Cardiac fibroblast (primary cell): ENCODE measurements around the gene PAIP2B.
"Not testable (repeated sequence)": the region's sequence is repeated elsewhere in the genome, so short reads cannot be mapped to it uniquely, and the experiment has no call there.

ENCODE experiments used
- DNase-seq, 2 donors: peaks; one replicate each; pipeline versions ENCODE4 v3.0.0 to v3.0.0-alpha.2; 2010; ENCODE audit warnings: low read depth in 2 of 2
- H3K4me3 ChIP-seq, 2 donors: replicated peaks in 1 of 2; 1 replicate in 1 of 2; 2 replicates in 1 of 2; pipeline ENCODE4 v1.5.1; 2011; ENCODE audit warnings: low read depth in 2 of 2, low read length in 2 of 2, mild to moderate bottlenecking in 2 of 2, moderate library complexity in 1 of 2
- TF ChIP-seq, protein P1 (sequence below): IDR thresholded peaks from one replicate; pipeline ENCODE4 v1.5.1; 2011; ENCODE audit warnings: low read depth, mild to moderate bottlenecking, low read length, inconsistent platforms

Gene PAIP2B

DNA sequence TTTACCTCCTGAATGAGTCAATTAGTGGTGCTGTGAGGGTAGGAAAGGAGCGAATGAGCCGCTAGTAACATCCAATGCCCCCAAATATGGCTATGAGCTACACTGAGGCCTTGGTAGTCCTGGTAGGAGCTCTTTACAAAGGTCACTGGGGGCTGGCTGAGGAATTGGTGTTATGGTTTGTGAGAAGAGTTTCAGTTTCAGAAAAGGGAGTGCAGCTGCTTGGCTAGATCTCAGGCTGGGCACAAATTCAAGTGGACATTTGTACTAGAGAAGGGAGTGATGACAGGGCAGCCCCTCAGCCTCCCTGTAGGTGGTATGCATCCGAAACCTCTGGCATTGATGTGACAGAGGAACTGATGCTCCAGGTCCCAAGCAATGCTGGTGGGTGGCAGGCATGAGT is 13.9 kb upstream of the PAIP2B start:
- no peak overlapping the region for H3K4me3 ChIP-seq
- TF ChIP-seq, protein P1, sequence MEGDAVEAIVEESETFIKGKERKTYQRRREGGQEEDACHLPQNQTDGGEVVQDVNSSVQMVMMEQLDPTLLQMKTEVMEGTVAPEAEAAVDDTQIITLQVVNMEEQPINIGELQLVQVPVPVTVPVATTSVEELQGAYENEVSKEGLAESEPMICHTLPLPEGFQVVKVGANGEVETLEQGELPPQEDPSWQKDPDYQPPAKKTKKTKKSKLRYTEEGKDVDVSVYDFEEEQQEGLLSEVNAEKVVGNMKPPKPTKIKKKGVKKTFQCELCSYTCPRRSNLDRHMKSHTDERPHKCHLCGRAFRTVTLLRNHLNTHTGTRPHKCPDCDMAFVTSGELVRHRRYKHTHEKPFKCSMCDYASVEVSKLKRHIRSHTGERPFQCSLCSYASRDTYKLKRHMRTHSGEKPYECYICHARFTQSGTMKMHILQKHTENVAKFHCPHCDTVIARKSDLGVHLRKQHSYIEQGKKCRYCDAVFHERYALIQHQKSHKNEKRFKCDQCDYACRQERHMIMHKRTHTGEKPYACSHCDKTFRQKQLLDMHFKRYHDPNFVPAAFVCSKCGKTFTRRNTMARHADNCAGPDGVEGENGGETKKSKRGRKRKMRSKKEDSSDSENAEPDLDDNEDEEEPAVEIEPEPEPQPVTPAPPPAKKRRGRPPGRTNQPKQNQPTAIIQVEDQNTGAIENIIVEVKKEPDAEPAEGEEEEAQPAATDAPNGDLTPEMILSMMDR: no peak
- no peak for DNase-seq

DNA sequence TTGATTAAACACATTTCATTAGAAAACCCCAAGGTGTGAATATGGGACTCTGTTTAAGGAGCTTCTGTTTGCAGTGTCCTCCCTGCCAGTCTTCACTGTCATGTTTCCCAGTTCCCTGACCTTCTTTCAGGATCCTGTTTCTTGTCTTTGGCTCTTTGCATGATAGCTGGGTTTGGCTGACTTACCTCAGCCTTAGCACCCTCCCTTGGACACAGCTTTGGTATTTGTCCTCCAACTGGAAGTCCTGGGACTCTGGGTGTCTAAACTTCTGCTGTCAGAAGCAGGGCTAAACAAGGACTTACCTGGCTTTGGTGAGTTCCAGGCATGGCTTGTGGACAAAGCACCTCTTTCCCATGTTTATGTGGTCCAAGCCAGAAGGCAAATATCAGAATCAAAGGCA is 11.2 kb upstream of the PAIP2B start:
- TF ChIP-seq, protein P1: no peak
- no peak overlapping the region for H3K4me3 ChIP-seq
- no peak for DNase-seq

DNA sequence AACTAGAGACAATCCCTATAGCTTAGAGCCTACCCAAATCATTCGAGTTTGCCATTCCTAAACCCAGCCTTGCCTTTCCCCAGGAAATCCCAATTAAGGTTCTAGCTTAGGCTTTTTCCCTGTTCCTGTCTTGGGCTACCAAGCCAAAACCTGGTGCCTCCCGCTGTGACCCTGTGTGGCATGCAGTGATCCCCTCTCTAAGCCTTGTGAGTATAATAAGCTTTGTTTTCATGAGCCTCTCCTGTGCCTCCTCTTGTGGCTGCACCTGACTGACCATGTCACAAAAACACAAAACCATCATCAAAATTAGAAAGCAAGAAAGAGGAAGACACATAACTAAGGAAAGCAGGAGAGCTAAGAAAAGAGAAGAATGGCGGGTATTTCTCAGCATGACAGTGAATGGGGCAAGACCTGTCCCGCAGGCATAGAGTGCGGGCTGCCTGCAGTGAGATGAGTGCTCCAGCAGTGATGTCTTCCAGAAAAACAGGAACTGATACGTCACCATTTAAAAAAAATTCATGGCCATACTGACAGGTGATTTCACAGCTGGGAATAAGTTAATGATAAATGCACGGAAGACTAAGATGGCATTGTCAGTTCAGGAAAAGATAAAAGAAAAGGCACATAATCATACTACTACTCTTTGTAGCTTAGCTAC is 9.2 kb upstream of the PAIP2B start:
- TF ChIP-seq, protein P1: no peak
- no peak overlapping the region for H3K4me3 ChIP-seq
- no peak for DNase-seq

DNA sequence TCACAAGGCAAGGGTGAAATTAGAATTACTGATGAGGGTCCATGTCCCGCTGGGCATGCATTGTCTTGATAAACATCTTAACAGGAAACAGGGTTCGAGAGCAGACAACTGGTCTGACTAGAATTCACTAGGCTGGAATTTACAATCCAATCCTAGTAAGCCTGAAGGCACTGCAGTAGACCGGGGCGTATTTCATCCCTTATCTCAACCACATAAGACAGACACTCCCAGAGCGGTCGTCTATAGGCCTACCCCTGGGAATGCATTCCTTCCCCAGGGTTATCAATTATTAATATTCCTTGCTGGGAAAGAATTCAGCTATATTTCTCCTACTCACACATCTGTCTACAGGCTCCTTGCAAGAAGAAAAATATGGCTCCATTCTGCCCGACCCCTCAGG is 6.2 kb upstream of the PAIP2B start:
- DNase-seq, H3K4me3 ChIP-seq: not testable (repeated sequence)

DNA sequence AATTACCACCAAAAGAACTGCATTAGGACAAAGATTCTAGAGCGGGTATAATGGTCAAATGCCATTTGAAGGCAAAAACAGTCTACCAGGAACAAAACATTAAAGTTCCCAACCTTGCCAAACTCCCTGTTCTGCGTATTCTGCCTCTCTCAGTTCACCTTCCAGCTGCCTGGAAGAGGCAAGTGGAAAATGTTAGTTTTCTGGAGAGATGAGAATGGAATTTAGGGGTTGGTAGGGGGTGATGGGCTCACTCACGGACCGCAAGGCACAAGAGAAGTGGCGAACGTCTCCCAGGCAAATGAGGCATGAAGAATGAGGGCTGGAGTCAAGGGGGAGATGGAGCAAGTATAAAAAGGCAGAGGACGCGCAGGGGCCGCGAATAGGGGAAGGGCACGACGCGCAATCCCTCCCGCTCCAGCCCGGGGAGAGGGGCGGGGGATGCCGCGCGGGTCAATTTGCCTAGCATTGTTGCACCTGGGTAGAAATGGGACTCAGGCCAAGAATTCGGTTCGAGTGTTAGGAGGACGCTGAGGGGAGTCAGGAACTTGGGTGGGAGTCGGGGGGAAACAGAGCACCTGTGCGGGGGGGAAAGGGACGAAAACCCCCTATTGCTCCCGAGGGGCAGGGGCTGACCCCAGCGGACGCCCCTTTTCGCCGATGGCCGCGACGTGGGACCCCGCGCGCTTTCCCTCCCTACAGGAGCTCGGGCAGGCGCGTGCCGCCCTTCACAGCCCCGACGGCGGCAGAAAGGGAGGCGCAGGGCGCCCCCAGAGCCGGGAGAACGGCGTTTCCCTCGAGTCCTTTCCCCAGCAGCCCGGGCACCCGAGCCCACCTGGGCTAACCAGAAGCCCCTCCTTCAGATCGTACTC is 573 bp downstream of the PAIP2B start:
- TF ChIP-seq, protein P1: peak; percentile 1
- DNase-seq: no peak
- H3K4me3 ChIP-seq: peak overlapping the region; percentile 65 to 77

DNA sequence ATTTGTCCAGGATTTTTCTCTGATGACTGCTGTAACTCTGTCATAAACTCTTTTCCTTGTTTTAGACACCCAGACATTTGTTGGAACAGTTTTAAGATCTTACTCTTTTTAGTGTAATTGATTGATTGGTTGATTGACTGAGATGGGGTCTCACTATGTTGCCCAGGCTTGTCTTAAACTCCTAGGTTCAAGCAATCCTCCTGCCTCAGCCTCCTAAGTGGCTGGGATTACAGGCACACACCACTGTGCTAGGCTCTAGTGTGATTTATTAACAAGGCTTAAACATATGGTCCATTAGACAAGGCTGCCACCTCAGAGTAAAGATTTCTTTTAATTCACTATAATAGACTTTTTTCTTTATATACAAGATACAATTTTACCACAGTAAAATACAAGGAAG is 2.0 kb downstream of the PAIP2B start:
- H3K4me3 ChIP-seq: no peak overlapping the region
- TF ChIP-seq, protein P1: no peak
- DNase-seq: no peak

DNA sequence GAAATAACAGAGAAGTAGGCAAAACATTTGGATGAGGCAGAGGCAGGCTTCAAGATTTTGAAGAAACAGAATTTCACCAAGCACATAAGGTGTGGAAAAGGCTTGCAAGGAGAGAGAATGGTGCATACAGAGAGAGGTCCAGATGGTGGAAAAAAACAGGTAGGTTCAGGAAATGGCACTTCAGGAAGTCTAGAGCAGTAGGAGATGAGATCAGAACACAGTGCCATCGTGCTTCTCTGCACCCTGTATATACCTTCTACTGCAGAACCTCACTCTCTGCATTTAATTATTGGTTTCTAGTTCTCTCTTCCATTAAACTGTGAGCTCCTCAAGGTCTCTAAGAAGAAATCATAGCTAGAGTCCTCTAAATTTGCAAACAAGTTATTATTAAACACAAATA is 2.4 kb downstream of the PAIP2B start:
- H3K4me3 ChIP-seq: no peak overlapping the region
- no peak for DNase-seq
- TF ChIP-seq, protein P1: no peak
